ENCODE data around the gene THADA.

THADA gene

GRCh38 chr2:43467891-43468290 is 127.9 kb downstream of the THADA start:
- Histone ChIP-seq H3K27ac (ENCODE audit: low read depth, low read length) (no peak overlapping the region), H3K27me3 (ENCODE audit: control insufficient read depth, insufficient read depth, low read length) (no peaks in the 10 kb centered on the region), H3K4me1 (ENCODE audit: control insufficient read depth, insufficient read depth, low read length) (peaks cover 7% of the 10 kb centered on the region; the same call in 1 of the 2 replicates), H3K9ac (ENCODE audit: low read length) (no peak overlapping the region), H3K36me3 (ENCODE audit: control insufficient read depth, insufficient read depth, low read length) (no peaks in the 10 kb centered on the region), H3K4me3 (ENCODE audit: low read depth, low read length) (no peak overlapping the region), H3K9me3 (ENCODE audit: control insufficient read depth, insufficient read depth, low read depth, low read length) (no peaks in the 10 kb centered on the region)

DNA sequence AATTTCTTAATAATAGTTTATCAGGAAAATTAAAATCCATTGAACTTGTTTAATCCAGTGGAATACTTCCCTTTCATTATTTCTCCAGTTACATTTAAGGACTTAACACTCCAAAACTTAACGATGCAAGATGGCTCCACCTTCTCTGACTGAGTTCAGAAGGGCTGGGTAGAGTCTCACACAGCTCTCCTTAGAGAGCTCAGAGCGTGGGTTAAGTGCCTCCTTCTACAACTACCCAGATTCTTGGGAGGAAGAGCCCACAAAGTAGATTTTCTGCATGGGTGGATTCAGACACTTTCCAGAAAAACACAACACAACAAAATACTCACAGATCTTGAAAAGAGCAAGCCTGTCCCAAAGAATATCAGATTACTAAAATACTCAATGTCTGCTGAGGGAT is 130.6 kb downstream of the THADA start:
- Histone ChIP-seq H3K9ac (ENCODE audit: low read length) (no peak overlapping the region), H3K9me3 (ENCODE audit: control insufficient read depth, insufficient read depth, low read depth, low read length) (no peaks in the 10 kb centered on the region), H3K4me3 (ENCODE audit: low read depth, low read length) (no peak overlapping the region), H3K36me3 (ENCODE audit: control insufficient read depth, insufficient read depth, low read length) (no peaks in the 10 kb centered on the region), H3K4me1 (ENCODE audit: control insufficient read depth, insufficient read depth, low read length) (peaks cover 7% of the 10 kb centered on the region; the same call in 1 of the 2 replicates), H3K27ac (ENCODE audit: low read depth, low read length) (no peak overlapping the region), H3K27me3 (ENCODE audit: control insufficient read depth, insufficient read depth, low read length) (no peaks in the 10 kb centered on the region)

DNA sequence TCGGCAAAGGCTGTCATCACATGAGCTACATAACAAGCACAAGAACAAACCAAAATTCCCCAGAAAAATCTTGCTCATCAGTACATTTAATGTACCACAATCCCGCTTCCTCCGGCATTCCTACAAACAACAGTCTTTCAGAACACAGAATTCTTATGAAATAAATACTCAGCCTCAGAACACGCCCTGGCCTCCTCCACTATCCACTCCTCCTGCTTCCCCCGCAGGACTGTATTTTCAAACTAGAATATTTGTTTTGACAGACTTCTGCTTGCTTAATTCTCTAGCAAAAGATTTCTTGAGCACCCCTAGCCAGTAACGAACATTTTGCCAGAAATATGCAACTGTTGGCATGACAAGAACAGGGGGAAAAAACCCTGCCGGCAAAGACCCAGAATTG is 131.2 kb downstream of the THADA start:
- no peaks in the 10 kb centered on the region for H3K27me3 ChIP-seq (ENCODE audit: control insufficient read depth, insufficient read depth, low read length)
- no peak overlapping the region for H3K4me3 ChIP-seq (ENCODE audit: low read depth, low read length)
- no peak overlapping the region for H3K27ac ChIP-seq (ENCODE audit: low read depth, low read length)
- no peaks in the 10 kb centered on the region for H3K36me3 ChIP-seq (ENCODE audit: control insufficient read depth, insufficient read depth, low read length)
- H3K9ac ChIP-seq (ENCODE audit: low read length), result no peak overlapping the region
- H3K4me1 ChIP-seq (ENCODE audit: control insufficient read depth, insufficient read depth, low read length), result peaks cover 7% of the 10 kb centered on the region; the same call in 1 of the 2 replicates
- H3K9me3 ChIP-seq (ENCODE audit: control insufficient read depth, insufficient read depth, low read depth, low read length), result no peaks in the 10 kb centered on the region

DNA sequence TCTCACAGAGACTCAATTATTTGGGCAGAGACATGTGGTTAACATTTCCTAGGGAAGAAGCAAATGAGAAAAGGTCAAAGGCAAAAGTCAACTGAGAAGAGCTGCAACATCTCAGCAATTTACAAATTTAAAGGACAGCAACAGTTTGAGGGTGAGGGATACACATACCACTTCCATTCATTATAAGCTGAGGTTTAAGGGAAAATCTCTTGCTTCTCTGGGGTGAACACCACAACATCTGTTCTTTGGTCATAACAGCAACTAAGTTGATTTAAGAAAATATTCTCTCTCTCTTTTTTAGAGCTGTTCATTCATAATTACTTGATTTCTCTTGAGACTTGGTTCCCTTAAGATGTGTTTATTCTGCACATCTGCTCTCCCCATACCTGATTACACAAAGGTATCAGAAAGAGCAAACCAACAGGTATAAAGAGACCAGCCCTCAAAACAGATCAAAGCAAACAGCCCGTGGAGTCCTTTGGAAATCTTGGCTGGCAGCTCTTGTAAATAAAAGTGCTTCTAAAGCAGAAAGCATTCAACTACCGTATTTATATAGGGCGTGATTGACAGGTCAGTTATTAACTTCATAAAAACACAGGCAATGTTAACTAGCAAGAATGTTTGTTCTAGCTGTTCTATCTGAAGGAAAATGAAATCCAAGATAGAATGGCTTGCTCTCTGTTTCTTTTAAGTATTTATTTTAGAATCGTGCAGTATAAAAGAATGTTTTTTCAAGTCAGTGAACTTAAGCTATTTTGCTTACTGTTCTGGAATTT is 132.8 kb downstream of the THADA start:
- H3K27me3 ChIP-seq (ENCODE audit: control insufficient read depth, insufficient read depth, low read length), result no peaks in the 10 kb centered on the region
- H3K9ac ChIP-seq (ENCODE audit: low read length), result no peak overlapping the region
- no peak overlapping the region for H3K27ac ChIP-seq (ENCODE audit: low read depth, low read length)
- no peak overlapping the region for H3K4me3 ChIP-seq (ENCODE audit: low read depth, low read length)
- no peaks in the 10 kb centered on the region for H3K4me1 ChIP-seq (ENCODE audit: control insufficient read depth, insufficient read depth, low read length)
- H3K9me3 ChIP-seq (ENCODE audit: control insufficient read depth, insufficient read depth, low read depth, low read length), result no peaks in the 10 kb centered on the region
- no peaks in the 10 kb centered on the region for H3K36me3 ChIP-seq (ENCODE audit: control insufficient read depth, insufficient read depth, low read length)

GRCh38 chr2:43461453-43462073 is 134.3 kb downstream of the THADA start:
- Histone ChIP-seq H3K9ac (ENCODE audit: low read length) (no peak overlapping the region), H3K27me3 (ENCODE audit: control insufficient read depth, insufficient read depth, low read length) (no peaks in the 10 kb centered on the region), H3K9me3 (ENCODE audit: control insufficient read depth, insufficient read depth, low read depth, low read length) (no peaks in the 10 kb centered on the region), H3K4me1 (ENCODE audit: control insufficient read depth, insufficient read depth, low read length) (no peaks in the 10 kb centered on the region), H3K36me3 (ENCODE audit: control insufficient read depth, insufficient read depth, low read length) (no peaks in the 10 kb centered on the region), H3K4me3 (ENCODE audit: low read depth, low read length) (no peak overlapping the region), H3K27ac (ENCODE audit: low read depth, low read length) (no peak overlapping the region)

GRCh38 chr2:43460611-43461365 is 135.1 kb downstream of the THADA start:
- no peak overlapping the region for H3K9ac ChIP-seq (ENCODE audit: low read length)
- no peak overlapping the region for H3K4me3 ChIP-seq (ENCODE audit: low read depth, low read length)
- H3K4me1 ChIP-seq (ENCODE audit: control insufficient read depth, insufficient read depth, low read length), result no peaks in the 10 kb centered on the region
- no peaks in the 10 kb centered on the region for H3K9me3 ChIP-seq (ENCODE audit: control insufficient read depth, insufficient read depth, low read depth, low read length)
- no peaks in the 10 kb centered on the region for H3K27me3 ChIP-seq (ENCODE audit: control insufficient read depth, insufficient read depth, low read length)
- H3K36me3 ChIP-seq (ENCODE audit: control insufficient read depth, insufficient read depth, low read length), result no peaks in the 10 kb centered on the region
- H3K27ac ChIP-seq (ENCODE audit: low read depth, low read length), result no peak overlapping the region

GRCh38 chr2:43460174-43460546 is 135.7 kb downstream of the THADA start:
- no peak overlapping the region for H3K27ac ChIP-seq (ENCODE audit: low read depth, low read length)
- H3K36me3 ChIP-seq (ENCODE audit: control insufficient read depth, insufficient read depth, low read length), result no peaks in the 10 kb centered on the region
- H3K4me3 ChIP-seq (ENCODE audit: low read depth, low read length), result no peak overlapping the region
- no peaks in the 10 kb centered on the region for H3K9me3 ChIP-seq (ENCODE audit: control insufficient read depth, insufficient read depth, low read depth, low read length)
- H3K9ac ChIP-seq (ENCODE audit: low read length), result no peak overlapping the region
- no peaks in the 10 kb centered on the region for H3K27me3 ChIP-seq (ENCODE audit: control insufficient read depth, insufficient read depth, low read length)
- H3K4me1 ChIP-seq (ENCODE audit: control insufficient read depth, insufficient read depth, low read length), result no peaks in the 10 kb centered on the region

DNA sequence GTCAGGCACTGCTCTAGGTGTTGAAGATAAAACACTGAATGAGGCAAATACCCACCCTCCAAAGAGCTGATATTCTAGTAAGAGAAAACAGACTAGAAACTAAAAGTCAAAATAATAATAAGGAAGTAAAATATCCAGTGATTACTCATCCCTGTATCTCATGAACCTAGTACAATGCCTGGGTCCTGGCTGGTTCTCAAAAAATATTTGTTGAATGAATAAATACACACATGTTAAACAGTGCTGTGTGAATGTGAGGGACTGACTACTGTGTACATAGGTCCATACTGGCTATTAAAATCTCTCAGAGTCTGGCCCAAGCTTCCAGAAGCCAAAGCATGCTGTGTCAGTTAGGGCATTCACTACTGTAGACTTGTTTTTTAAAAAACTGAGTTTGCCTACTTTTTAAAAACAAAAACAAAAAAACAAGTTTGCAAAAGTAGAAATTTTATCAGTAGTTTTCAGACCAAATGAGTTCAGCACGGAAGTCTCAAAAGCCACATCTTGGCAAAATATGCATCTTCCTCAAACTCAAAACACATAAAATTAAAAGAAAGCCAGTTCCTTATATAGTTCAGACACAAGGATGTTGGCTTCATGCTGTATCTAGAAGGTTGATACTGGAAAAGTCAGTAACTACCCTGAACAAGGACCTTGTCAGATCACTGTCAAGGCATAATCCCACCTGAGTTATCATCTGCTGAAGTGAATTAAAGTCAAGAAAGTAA is 136.2 kb downstream of the THADA start:
- no peaks in the 10 kb centered on the region for H3K36me3 ChIP-seq (ENCODE audit: control insufficient read depth, insufficient read depth, low read length)
- no peaks in the 10 kb centered on the region for H3K27me3 ChIP-seq (ENCODE audit: control insufficient read depth, insufficient read depth, low read length)
- no peak overlapping the region for H3K27ac ChIP-seq (ENCODE audit: low read depth, low read length)
- H3K4me1 ChIP-seq (ENCODE audit: control insufficient read depth, insufficient read depth, low read length), result no peaks in the 10 kb centered on the region
- H3K9ac ChIP-seq (ENCODE audit: low read length), result no peak overlapping the region
- no peak overlapping the region for H3K4me3 ChIP-seq (ENCODE audit: low read depth, low read length)
- H3K9me3 ChIP-seq (ENCODE audit: control insufficient read depth, insufficient read depth, low read depth, low read length), result no peaks in the 10 kb centered on the region

- Histone ChIP-seq H3K4me3 (ENCODE audit: low read depth, low read length) (no peak overlapping the region), H3K27ac (ENCODE audit: low read depth, low read length) (no peak overlapping the region), H3K4me1 (ENCODE audit: control insufficient read depth, insufficient read depth, low read length) (no peaks in the 10 kb centered on the region), H3K36me3 (ENCODE audit: control insufficient read depth, insufficient read depth, low read length) (no peaks in the 10 kb centered on the region), H3K27me3 (ENCODE audit: control insufficient read depth, insufficient read depth, low read length) (no peaks in the 10 kb centered on the region), H3K9ac (ENCODE audit: low read length) (no peak overlapping the region), H3K9me3 (ENCODE audit: control insufficient read depth, insufficient read depth, low read depth, low read length) (no peaks in the 10 kb centered on the region)
Measured at GRCh38 chr2:43458014-43458628, 137.7 kb downstream of the THADA start.

DNA sequence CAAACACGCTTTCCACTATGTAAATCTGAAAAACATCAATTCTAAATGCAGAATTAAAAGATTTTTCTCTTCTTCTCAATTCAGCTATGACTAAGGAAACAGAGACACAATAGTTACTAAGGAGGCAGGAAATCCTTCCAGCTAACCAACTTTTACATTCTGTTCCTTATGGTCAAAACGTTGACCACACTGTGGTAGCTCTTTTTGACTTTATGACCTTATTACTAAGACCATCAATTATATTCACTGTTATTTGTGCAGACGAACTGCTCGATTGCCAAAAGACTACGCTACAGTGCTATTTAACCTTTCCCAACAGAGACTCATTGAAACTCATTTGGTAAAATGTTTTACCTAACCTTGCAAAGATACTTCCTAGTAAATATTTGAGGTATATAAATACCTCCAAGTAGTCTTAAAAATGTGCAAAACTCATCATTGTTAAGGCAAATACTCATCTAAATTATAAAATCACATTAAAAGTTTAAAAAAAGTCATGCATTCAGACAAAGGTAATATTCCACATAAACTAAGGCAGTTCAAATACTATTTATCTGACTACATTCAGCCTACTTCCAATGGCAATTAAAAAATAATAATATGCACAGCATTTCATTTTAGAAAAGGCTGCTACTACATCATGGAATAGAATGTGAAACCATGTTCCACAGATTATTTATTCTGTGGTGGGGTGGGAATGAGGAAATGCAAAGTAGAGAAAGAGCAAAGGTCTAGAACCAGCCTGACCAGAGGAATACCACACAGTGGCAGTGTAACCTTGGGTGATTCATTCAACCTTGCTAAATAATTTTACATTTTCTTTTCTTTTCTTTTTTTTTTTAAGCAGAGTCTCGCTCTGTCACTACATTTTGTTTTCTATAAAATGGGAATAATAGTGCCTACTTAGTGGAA is 139.9 kb downstream of the THADA start:
- no peaks in the 10 kb centered on the region for H3K27me3 ChIP-seq (ENCODE audit: control insufficient read depth, insufficient read depth, low read length)
- no peak overlapping the region for H3K9ac ChIP-seq (ENCODE audit: low read length)
- H3K36me3 ChIP-seq (ENCODE audit: control insufficient read depth, insufficient read depth, low read length), result no peaks in the 10 kb centered on the region
- no peaks in the 10 kb centered on the region for H3K9me3 ChIP-seq (ENCODE audit: control insufficient read depth, insufficient read depth, low read depth, low read length)
- no peak overlapping the region for H3K4me3 ChIP-seq (ENCODE audit: low read depth, low read length)
- H3K4me1 ChIP-seq (ENCODE audit: control insufficient read depth, insufficient read depth, low read length), result no peaks in the 10 kb centered on the region
- no peak overlapping the region for H3K27ac ChIP-seq (ENCODE audit: low read depth, low read length)
